GM19193 (cell line): ENCODE measurements around the gene SPRED3.

Source experiments
- POLR2A ChIP-seq: IDR thresholded peaks from 4 replicates; pipeline ENCODE4 v1.6.1; 2011; ENCODE audit not compliant: insufficient read depth, insufficient read length; ENCODE audit errors: extremely low read depth

SPRED3 gene

GRCh38 chr19:38384209-38385027 is 4.1 kb upstream of the SPRED3 start:
- no peak for TF ChIP-seq POLR2A

GRCh38 chr19:38385057-38385803 is 3.3 kb upstream of the SPRED3 start:
- no peak for TF ChIP-seq POLR2A

GRCh38 chr19:38385804-38386257 is 2.7 kb upstream of the SPRED3 start:
- TF ChIP-seq POLR2A: no peak

GRCh38 chr19:38386300-38386970 is 2.1 kb upstream of the SPRED3 start:
- TF ChIP-seq POLR2A: no peak

GRCh38 chr19:38386971-38387549 is 1.4 kb upstream of the SPRED3 start:
- TF ChIP-seq POLR2A: no peak

- TF ChIP-seq POLR2A: peak; percentile 21
Observed at GRCh38 chr19:38387550-38388348, 748 bp upstream of the SPRED3 start, which contains the start of gene GGN. GGN (minus strand) TSS chr19:38388034; CDS start chr19:38387261, 773 bp downstream.

GRCh38 chr19:38389101-38389925 is 816 bp downstream of the SPRED3 start:
- no peak for TF ChIP-seq POLR2A

GRCh38 chr19:38389957-38390924 is 1.7 kb downstream of the SPRED3 start:
- no peak for TF ChIP-seq POLR2A

GRCh38 chr19:38391911-38392464 is 3.5 kb downstream of the SPRED3 start:
- TF ChIP-seq POLR2A: no peak

GRCh38 chr19:38392707-38393308 is 4.3 kb downstream of the SPRED3 start:
- no peak for TF ChIP-seq POLR2A

GRCh38 chr19:38394488-38394887 is 6.0 kb downstream of the SPRED3 start:
- no peak for TF ChIP-seq POLR2A
